OCI-LY3 (cell line): Measurements from ENCODE around the gene ATP6V0A1.
"Not testable (repeated sequence)": the region's sequence is repeated elsewhere in the genome, so short reads cannot be mapped to it uniquely, and the experiment has no call there.

Experiments used
- H2AFZ ChIP-seq: fragments of 200-600, 300-600 bp; shearing (Covaris generic); 2 replicates; pipeline ENCODE4 v1.6.0; 2014; ENCODE audit warnings: antibody characterized with exemption, low read depth, low read length
- H3K27ac ChIP-seq: fragments of 200-600, 300-600 bp; sonication (generic); 2 replicates; pipeline ENCODE4 v1.5.1; 2014; ENCODE audit warnings: mild to moderate bottlenecking, low read length, moderate library complexity, mixed read lengths
- H3K27me3 ChIP-seq: fragments of 200-600, 300-600 bp; sonication (generic); 2 replicates; pipeline ENCODE4 v1.6.1; 2014; ENCODE audit warnings: low read depth, low read length, mixed read lengths
- H3K36me3 ChIP-seq: fragments of 200-600, 300-600 bp; sonication (generic); replicated peaks from 2 replicates; pipeline ENCODE3; 2014; ENCODE audit warnings: low read depth, low read length, mixed read lengths
- H3K4me1 ChIP-seq: fragments of 300-600, 200-600 bp; sonication (generic); 2 replicates; pipeline ENCODE4 v1.6.1; 2014; ENCODE audit warnings: low read length, mixed read lengths
- H3K4me2 ChIP-seq: fragments of 200-600, 300-600 bp; sonication (generic); 2 replicates; pipeline ENCODE4 v1.6.1; 2014; ENCODE audit warnings: low read length, mixed read lengths
- H3K4me3 ChIP-seq: fragments of 300-600, 200-600 bp; sonication (generic); 2 replicates; pipeline ENCODE4 v1.5.1; 2014; ENCODE audit warnings: antibody characterized with exemption, mild to moderate bottlenecking, low read length, moderate library complexity
- H3K79me2 ChIP-seq: fragments of 300-600, 200-600 bp; shearing (Covaris generic); 2 replicates; pipeline ENCODE4 v1.6.1; 2014; ENCODE audit warnings: mild to moderate bottlenecking, low read length, mixed read lengths
- H3K9ac ChIP-seq: fragments of 300-600, 200-600 bp; shearing (Covaris generic); 2 replicates; pipeline ENCODE4 v1.6.0; 2014; ENCODE audit warnings: mild to moderate bottlenecking, low read length, moderate library complexity
- H3K9me3 ChIP-seq: fragments of 200-600, 300-600 bp; shearing (Covaris generic); 2 replicates; pipeline ENCODE4 v1.6.1; 2014; ENCODE audit warnings: low read length, mixed read lengths; ENCODE audit not compliant: insufficient read depth
- H4K20me1 ChIP-seq: fragments of 200-600, 300-600 bp; sonication (generic); 2 replicates; pipeline ENCODE4 v1.6.1; 2016; ENCODE audit warnings: low read length, mixed read lengths; ENCODE audit not compliant: insufficient read depth
- EZH2phosphoT487 ChIP-seq: fragments of 200-600 bp; shearing (Covaris generic); IDR thresholded peaks from 2 replicates; pipeline ENCODE4 v1.6.1; 2018; ENCODE audit warnings: antibody characterized with exemption, mixed run types, low read depth
- TF ChIP-seq, protein P1 (sequence below): fragments of 200-600, 300-600 bp; sonication (generic); IDR thresholded peaks from 2 replicates; pipeline ENCODE4 v1.5.1; 2014; ENCODE audit warnings: antibody characterized with exemption, low read length, low read depth

ATP6V0A1 gene

DNA sequence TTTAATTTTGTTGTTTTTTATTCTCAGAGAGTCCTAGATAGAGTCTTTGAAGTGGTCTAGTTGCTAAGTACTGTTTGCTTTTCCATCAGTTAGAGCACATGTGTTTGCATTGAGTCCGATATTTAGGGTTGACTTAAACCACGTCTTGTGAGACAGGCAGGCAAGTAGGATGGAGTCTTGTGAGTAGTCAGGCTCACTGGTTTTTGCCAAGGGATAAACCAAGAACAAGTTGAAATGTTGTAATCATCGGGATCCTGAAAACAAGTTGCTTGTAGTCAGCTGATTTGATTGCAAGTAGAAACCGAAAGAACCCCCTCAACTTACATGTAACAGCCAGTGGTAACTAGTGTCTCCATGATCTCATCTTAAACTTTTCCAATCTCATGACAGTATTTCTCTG, 17.2 kb downstream of the ATP6V0A1 start:
- Histone ChIP-seq H3K27ac (no peak overlapping the region), H3K79me2 (no peaks in the 10 kb centered on the region), H3K4me3 (no peak overlapping the region), H3K36me3 (peaks cover 70% of the 10 kb centered on the region), H3K9ac (no peak overlapping the region), H4K20me1 (peaks cover 2% of the 10 kb centered on the region; the same call in 1 of the 2 replicates), H3K27me3 (no peaks in the 10 kb centered on the region), H3K4me2 (no peak overlapping the region), H3K9me3 (no peaks in the 10 kb centered on the region), H3K4me1 (peaks cover 14% of the 10 kb centered on the region), H2AFZ (no peak overlapping the region)
- TF ChIP-seq, protein P1, sequence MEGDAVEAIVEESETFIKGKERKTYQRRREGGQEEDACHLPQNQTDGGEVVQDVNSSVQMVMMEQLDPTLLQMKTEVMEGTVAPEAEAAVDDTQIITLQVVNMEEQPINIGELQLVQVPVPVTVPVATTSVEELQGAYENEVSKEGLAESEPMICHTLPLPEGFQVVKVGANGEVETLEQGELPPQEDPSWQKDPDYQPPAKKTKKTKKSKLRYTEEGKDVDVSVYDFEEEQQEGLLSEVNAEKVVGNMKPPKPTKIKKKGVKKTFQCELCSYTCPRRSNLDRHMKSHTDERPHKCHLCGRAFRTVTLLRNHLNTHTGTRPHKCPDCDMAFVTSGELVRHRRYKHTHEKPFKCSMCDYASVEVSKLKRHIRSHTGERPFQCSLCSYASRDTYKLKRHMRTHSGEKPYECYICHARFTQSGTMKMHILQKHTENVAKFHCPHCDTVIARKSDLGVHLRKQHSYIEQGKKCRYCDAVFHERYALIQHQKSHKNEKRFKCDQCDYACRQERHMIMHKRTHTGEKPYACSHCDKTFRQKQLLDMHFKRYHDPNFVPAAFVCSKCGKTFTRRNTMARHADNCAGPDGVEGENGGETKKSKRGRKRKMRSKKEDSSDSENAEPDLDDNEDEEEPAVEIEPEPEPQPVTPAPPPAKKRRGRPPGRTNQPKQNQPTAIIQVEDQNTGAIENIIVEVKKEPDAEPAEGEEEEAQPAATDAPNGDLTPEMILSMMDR: no peak
- no peak for TF ChIP-seq EZH2phosphoT487

DNA sequence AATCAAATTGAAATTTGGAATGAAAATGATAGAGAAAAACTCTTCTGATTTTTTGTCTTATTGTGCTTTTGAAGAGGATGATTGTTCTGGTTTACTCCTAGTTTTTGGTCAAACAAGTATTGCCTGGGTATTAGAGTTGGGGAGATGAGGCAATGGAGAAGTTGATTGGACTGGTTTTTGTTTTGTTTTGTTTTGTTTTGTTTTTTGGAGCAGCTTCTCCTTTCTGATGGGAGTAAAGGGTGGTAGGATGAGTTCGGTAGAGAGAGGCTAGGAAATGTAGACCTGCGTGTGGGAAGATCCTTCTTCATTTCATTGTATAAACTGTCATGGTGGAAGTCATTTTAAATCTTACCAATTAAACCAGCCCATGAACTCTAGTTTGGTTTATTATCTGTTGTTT, 17.7 kb downstream of the ATP6V0A1 start:
- Histone ChIP-seq H3K27me3 (no peaks in the 10 kb centered on the region), H3K79me2 (no peaks in the 10 kb centered on the region), H2AFZ (no peak overlapping the region), H3K4me3 (no peak overlapping the region), H3K4me2 (no peak overlapping the region), H3K27ac (no peak overlapping the region), H3K9me3 (no peaks in the 10 kb centered on the region), H4K20me1 (peaks cover 2% of the 10 kb centered on the region; the same call in 1 of the 2 replicates), H3K4me1 (peaks cover 14% of the 10 kb centered on the region), H3K36me3 (peaks cover 70% of the 10 kb centered on the region), H3K9ac (no peak overlapping the region)
- TF ChIP-seq EZH2phosphoT487: no peak
- TF ChIP-seq, protein P1: no peak

DNA sequence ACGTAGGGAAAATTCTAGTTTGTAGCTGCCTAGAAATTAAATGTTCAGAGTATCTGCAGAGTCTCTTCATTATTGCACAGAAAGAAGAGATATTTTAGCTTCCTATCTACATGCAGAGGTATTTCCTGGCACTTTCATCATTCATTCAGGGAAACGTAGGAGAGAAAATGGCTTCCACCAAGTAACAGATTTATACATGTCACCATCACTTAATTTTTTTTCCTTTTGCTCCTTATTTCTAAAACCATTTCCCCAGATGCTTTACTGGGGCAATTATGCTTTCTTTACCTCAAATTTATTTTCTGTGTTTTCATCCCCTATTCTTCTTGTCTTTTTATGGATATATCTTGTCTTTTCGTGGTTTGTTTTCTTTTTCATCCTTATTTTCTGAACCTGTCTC, 18.5 kb downstream of the ATP6V0A1 start:
- H3K4me3 ChIP-seq: no peak overlapping the region
- H3K36me3 ChIP-seq: peaks cover 67% of the 10 kb centered on the region
- no peak overlapping the region for H2AFZ ChIP-seq
- no peak overlapping the region for H3K27ac ChIP-seq
- H3K9ac ChIP-seq: no peak overlapping the region
- no peaks in the 10 kb centered on the region for H3K79me2 ChIP-seq
- no peaks in the 10 kb centered on the region for H3K27me3 ChIP-seq
- H3K4me1 ChIP-seq: peaks cover 14% of the 10 kb centered on the region
- no peak overlapping the region for H3K4me2 ChIP-seq
- H3K9me3 ChIP-seq: no peaks in the 10 kb centered on the region
- peaks cover 2% of the 10 kb centered on the region; the same call in 1 of the 2 replicates for H4K20me1 ChIP-seq
- no peak for TF ChIP-seq EZH2phosphoT487
- TF ChIP-seq, protein P1: no peak

DNA sequence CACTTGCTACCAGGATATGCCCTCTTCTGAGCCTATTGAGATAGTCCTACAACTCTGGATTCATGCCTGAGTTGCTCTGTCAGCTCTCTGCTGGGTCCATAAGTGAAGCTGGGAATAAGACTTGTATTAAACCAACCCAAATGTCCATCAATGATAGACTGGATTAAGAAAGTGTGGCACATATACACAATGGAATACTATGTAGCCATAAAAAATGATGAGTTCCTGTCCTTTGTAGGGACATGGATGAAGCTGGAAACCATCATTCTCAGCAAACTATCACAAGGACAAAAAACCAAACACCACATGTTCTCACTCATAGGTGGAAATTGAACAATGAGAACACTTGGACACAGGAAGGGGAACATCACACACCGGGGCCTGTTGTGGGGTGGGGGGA, 19.1 kb downstream of the ATP6V0A1 start:
- not testable (repeated sequence) for H3K9ac ChIP-seq, H3K27ac ChIP-seq, H3K9me3 ChIP-seq, H3K79me2 ChIP-seq, H3K4me3 ChIP-seq, H3K4me2 ChIP-seq, H3K27me3 ChIP-seq, H2AFZ ChIP-seq, H4K20me1 ChIP-seq
- peaks cover 14% of the 10 kb centered on the region for H3K4me1 ChIP-seq
- H3K36me3 ChIP-seq: peaks cover 65% of the 10 kb centered on the region

DNA sequence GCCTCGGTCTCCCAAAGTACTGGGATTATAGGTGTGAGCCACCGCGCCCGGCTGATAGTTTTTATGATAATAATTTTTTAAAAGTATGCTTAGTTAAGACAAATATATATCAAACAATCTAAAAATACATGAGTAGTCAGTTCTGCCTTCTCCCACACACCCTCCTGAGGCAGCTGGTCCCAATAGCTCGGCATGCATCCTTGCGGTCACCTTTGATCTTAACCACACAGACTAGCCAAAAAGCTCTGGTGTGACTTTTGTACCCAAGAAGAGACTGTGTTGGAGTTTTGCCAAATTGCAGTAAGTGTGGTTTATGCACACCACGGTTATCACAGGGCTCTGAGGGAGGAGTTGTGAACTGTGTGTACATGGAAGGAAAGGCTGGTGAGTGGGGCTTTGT, 25.6 kb downstream of the ATP6V0A1 start:
- Histone ChIP-seq H3K27me3 (no peaks in the 10 kb centered on the region), H3K4me1 (no peaks in the 10 kb centered on the region), H4K20me1 (no peaks in the 10 kb centered on the region), H3K27ac (no peak overlapping the region), H3K9me3 (no peaks in the 10 kb centered on the region), H3K4me2 (no peak overlapping the region), H3K36me3 (peaks cover 51% of the 10 kb centered on the region), H3K9ac (no peak overlapping the region), H3K4me3 (no peak overlapping the region), H2AFZ (no peak overlapping the region), H3K79me2 (no peaks in the 10 kb centered on the region)
- TF ChIP-seq, protein P1: no peak
- no peak for TF ChIP-seq EZH2phosphoT487
